ENCODE data around the gene GPR183.

GRCh38 chr13:99250982-99251825 lies 56.0 kb downstream of the GPR183 start:
- TF ChIP-seq CTCF (conservative IDR thresholded peaks at IDR 0.05; ENCODE audit: low read length) = no peak
- TF ChIP-seq EZH2phosphoT487 (IDR thresholded peaks at IDR 0.05; ENCODE audit: borderline replicate concordance) = no peak

Data from Loucy (cell line).